GM18907 (cell line): ENCODE results near the gene SLC11A1.

Experiments
- ATAC-seq: cut with Tn5 transposase; IDR thresholded peaks from one replicate; pipeline ENCODE4 v1.9.1; 2021; ENCODE audit warnings: mild to moderate bottlenecking, moderate library complexity; ENCODE audit not compliant: unreplicated experiment

The SLC11A1 gene

GRCh38 chr2:218381916-218382366, at the start of gene SLC11A1:
SLC11A1 (plus strand) TSS chr2:218382273; CDS start chr2:218382369, 96 bp downstream.
- no peak for ATAC-seq

DNA sequence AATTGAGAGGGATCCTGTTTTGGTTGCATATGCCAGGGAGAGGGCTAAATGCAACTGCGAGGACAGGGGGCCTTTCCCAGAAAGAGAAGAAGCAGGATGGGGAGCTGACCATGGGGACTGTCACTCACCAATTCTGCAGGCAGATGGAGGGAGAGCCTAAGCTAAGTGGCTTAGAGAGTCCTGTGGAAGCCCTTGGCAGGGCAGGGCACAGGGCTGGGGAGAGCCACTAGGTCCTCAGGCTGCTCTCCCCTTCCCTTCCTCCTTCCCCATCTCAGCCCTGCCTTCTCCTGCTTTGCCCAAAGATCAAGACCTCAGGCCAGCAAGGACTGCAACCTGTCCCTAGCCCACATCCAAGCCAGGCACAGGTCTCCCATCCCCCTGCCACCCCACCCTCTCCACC, 49.8 kb upstream of the SLC11A1 start:
- ATAC-seq: no peak

DNA sequence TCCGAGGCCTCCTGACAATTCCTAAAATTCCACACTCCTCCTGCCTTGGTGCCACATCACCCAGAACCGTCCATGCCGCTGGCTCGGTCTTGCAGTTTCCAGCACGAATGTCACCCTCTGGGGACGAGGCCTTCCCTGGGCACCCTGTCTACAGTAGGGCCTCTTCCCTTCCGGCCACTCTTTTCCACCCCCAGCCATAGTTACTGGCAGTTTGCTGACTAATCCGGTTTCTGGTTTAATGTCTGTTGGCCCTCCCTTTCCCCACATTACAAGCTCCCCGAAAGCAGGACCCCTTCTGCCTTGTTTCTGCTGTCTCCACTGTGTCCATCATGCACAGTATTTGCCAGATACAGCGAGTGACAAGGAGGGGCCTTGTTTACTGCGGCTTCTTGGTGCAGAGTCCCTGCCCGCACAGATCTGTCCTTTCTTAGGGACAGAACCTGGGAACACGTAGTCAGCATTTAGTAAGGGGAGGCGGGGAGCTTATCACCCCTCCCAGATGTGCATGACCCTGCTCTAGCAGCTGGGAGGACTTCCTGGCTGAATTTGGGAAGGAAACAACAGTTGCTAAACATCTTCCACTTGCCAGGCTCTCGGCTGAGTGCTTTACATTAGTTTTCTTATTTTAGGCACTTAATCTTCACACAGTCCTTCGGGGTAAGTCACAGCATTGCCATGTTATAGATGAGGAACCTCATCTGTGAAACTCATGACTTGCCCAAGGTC, 49.0 kb upstream of the SLC11A1 start:
- ATAC-seq: no peak

- ATAC-seq: no peak
Observed at GRCh38 chr2:218334531-218334930, 47.5 kb upstream of the SLC11A1 start.

GRCh38 chr2:218340656-218341055, 41.4 kb upstream of the SLC11A1 start:
- no peak for ATAC-seq

- ATAC-seq: no peak
Observed at GRCh38 chr2:218341381-218341780, 40.7 kb upstream of the SLC11A1 start.

DNA sequence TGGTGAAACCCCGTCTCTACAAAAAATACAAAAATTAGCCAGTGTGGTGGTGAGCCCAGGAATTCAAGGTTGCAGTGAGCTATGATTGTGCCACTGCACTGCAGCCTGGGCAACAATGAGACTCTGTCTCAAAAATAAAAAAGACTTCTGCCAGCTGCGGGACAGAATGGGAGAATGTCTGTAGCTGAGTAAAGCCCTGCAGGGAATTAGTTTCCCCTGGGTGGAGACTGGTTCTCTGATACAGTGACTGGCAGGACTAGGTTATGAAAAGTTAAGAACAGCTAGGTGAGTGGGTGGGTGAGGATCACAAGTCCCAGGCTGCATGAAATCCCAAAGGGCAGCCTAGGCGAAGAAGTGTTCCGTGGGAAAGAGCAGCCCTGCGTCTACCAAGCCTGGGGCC, 39.2 kb upstream of the SLC11A1 start:
- no peak for ATAC-seq

DNA sequence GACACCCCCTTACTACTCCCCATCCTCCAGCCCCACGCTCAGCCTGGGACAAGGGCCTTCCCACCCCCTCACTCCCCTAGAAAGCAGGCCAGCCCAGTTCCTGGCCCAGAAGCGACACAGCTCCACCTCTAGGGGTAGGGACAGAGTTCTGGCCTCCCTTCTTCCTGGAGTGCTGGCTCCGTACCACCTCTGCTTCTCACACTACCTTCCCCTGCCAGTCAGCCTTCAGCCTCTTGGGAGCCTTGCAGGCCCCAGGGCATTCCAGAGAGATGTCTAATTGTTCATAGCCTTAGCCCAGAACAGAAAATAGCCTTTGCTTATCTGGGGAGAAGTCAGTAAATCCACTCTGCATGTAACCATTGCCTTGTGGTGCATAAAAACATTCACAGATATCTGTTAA, 38.5 kb upstream of the SLC11A1 start:
- no peak for ATAC-seq

- ATAC-seq: no peak
Observed at GRCh38 chr2:218344090-218344754, 37.9 kb upstream of the SLC11A1 start.

DNA sequence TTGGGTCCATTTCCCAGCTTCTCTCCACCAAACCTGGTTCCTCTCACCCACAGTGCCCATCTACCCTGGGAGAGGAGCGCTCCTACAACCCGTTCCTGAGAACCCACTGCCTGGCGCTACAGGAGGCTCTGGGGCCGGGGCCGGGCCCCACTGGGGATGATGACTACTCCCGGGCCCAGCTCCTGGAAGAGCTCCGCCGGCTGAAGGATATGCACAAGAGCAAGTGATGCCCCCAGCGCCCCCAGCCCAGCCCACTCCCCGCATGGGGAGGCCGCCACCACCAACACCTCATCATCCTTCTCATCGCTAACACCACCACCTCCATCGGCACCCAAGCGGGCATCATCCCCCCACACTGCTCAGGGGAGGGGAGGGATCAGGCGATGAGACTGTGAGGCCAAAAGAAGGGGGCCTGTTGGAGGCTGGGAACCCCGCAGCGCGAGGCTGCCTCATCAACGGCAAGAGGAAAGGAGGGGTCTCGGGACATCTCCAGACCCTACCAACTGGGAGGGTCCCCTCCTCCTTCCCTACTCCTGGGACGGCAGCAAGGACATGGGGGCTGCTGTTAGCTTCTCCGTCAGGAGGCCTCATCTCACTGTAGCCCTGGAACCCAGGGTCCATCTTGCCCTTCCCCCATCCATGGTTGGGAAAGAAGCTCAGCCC, 37.2 kb upstream of the SLC11A1 start:
- ATAC-seq: no peak

- ATAC-seq: no peak
Observed at GRCh38 chr2:218345491-218346236, 36.4 kb upstream of the SLC11A1 start.

DNA sequence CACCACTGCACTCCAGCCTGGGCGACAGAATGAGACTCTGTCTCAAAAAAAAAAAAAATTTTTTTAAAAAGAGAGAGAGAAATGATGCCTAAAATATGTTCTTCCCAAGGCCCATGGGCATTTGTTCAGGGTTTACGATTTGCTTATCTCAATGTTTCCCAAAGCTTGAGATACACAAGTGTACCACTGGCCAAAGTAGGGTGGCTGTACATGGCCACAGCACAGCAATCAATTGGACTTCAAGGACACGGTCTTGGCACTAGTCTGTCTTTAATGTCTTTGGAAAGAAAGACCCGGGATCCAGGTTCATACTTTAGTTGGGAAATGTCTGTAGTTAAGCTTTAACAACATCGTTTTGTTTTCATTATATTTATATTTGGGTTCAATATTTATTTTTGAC, 34.9 kb upstream of the SLC11A1 start:
- no peak for ATAC-seq

- ATAC-seq: no peak
Observed at GRCh38 chr2:218354045-218354444, 28.0 kb upstream of the SLC11A1 start.

- ATAC-seq: no peak
Observed at GRCh38 chr2:218354850-218355443, 27.1 kb upstream of the SLC11A1 start.

DNA sequence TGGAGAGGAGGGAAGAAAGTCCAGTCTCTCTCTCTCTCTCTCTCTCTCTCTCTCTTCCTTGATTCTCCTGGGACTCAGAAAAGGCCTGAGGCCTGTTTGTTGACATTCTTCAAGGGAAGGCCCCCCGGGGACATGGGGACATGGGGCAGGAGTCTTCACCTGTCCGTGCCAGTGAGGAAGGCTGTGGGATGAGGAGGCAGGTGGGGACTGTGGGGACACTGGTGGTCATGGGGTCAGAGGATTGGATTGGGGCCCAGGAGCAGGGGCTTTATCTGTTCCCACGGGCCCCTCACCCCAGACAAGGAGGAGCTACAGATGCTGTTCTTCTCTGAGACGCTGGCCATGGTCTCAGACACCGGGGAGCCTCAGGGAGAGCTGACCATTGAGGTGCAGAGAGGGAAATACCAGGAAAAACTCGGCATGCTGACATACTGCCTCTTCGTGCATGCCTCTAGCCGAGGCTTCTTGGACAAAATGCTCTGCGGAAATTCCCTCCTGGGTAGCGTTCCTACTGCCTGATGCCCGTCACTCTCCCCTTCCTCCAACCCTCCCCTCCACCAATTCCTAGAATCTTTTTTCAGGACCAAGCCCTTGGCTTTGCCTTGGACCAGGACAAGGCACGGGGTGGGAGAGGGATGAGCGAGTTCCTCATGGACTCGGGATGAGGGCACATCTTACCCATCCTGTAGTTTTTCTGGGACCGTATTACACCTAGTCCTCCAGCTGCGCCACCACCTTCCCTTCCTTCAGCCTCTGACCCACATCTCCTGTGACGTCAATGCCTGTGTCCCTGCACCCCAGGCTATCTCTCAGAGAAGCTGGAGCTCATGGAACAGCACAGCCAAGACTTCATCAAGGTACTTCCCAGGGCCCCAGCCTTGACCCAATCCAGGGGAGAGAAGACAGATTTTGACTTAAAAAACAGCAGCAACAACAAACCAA, 24.6 kb upstream of the SLC11A1 start:
- ATAC-seq: no peak

DNA sequence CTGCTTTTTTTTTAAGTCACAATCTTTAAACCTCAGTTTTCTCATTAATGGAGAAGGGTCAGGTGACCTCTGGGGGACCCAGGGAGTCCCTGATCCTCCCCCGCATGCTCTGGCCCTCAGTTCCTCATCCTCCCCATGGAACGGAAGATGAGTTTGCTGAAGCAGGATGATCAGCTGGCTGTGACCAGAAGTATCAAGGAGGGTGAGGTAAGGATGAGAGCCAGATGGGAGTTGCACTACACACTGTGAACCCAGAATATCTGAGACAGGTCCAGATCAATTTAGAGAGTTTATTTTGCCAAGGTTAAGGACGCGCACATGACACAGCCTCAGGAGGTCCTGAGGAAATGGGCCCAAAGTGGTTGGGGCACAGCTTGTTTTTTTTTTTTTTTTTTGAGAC, 21.6 kb upstream of the SLC11A1 start:
- ATAC-seq: no peak

- no peak for ATAC-seq
Observed at GRCh38 chr2:218362606-218363005, 19.5 kb upstream of the SLC11A1 start.

DNA sequence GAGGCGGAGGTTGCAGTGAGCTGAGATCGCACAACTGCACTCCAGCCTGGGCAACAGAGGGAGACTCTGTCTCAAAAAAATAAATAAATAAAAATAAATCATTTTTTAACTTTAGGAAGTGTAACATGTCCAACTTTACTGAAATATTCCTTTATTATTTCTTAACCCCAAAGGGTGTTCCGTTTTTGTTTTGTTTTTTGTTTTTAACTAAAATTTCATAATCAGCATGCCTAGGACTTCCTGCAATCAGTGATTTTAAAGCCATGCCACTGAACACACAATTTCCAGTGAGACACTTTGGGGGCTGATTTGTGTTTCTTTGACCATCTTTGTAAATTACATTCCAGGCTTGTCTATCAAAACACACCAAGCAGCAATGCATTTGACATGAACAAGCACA, 18.3 kb upstream of the SLC11A1 start:
- no peak for ATAC-seq

DNA sequence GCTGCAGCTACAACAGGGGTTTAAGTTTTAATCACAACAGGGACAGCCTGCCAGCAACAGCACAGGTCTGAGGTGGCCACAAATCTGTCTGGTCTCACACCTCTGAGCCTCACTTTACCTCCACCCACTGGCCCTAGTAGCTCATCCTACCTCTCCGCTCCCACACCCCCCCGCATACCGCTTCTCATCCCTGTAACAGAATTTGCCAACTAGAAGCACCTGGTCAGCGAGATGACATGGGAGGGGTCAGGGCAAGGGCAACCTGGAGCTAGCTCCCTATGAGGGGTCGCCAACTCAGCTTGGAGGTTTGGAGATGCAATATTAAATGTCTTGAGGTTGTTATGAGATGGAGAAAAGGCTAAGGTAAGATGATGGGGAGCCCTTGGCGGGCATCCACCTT, 17.9 kb upstream of the SLC11A1 start:
- no peak for ATAC-seq
